GM21526 (cell line): ENCODE measurements around the gene ITLN2.
"Not testable (repeated sequence)": the region's sequence is repeated elsewhere in the genome, so short reads cannot be mapped to it uniquely, and the experiment has no call there.

ENCODE experiments used
- ATAC-seq: cut with Tn5 transposase; IDR thresholded peaks from one replicate; pipeline ENCODE4 v1.9.1; 2021; ENCODE audit warnings: moderate library complexity; ENCODE audit not compliant: unreplicated experiment, low FRiP score

Gene ITLN2

GRCh38 chr1:160956966-160957365, 2.4 kb upstream of the ITLN2 start:
- ATAC-seq, result no peak

- no peak for ATAC-seq
Measured at GRCh38 chr1:160953030-160953429, 1.6 kb downstream of the ITLN2 start.

DNA sequence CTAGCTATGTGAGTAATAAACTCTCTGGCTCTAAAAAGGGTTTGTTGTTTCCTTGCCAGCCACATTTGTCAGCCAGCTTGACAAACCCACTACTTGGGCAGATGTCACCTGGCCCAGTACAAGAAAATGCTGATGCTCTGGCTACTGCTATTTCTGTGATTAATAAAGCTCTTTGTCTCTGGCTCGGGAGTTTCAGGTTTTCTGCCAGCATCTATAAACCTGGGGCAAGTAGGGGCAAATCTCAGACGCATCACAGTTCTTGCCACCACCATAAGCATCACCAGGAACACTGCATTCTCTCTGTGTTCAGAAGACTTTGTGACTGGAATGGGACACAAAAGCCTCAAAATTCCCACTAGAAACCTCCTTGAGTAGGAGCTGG, 2.5 kb downstream of the ITLN2 start:
- no peak for ATAC-seq

GRCh38 chr1:160951443-160952128, 3.0 kb downstream of the ITLN2 start:
- ATAC-seq, result no peak

DNA sequence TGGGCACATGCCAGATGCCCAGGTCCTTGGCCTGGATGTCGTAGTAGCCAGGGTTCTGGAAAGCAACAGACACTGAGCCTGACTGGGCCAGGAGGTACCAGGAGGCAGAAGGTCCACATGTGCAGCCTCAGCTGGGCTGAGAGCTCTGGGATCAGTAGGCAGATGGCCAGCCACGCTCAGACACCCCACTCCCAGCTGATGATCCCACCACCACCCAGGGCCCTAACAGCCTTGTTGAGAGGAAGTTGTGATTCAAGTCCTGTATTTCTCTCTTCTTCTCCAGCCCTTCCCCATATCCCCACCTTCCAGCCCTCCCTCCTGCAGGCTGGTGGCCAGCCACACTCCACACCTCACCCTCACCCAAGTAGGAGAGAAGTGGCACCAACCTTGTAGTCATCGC, 4.0 kb downstream of the ITLN2 start:
- no peak for ATAC-seq

DNA sequence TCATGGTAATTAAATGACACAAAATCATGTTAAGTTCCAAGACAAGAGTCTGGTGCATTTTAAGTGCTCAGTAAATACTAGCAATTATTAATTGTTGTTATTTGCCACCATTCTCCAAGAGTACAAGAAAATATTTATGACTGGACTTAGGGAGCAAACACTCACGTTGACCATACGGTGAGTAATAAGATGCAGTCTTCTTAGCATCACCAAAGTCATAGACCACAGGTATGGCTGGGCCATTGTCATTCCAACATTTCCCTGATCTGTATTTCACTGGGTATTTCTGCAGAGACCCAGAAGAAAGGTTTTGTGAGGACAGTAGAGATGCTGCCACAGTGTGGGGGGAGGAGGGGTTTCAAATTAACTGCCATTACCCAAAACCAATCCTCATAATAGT, 4.7 kb downstream of the ITLN2 start:
- no peak for ATAC-seq

DNA sequence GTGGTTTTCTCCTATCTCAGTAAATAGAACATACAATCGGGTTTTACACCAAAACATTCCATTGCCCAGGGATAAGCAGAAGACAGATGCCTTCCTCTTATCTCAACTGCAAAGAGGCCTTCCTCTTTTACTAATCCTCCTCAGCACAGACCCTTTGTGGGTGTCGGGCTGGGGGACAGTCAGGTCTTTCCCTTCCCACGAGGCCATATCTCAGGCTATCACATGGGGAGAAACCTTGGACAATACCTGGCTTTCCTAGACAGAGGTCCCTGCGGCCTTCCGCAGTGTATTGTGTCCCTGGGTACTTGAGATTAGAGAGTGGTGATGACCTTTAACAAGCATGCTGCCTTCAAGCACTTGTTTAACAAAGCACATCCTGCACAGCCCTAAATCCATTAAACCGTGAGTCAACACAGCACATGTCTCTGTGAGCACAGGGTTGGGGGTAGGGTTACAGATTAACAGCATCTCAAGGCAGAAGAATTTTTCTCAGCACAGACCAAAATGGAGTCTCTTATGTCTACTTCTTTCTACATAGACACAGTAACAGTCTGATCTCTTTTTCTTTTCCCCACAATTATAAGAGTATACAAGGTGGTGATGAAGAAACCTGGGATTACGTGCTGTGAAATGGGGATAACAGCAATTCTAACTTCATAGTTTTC, 5.3 kb downstream of the ITLN2 start:
- ATAC-seq, result not testable (repeated sequence)

DNA sequence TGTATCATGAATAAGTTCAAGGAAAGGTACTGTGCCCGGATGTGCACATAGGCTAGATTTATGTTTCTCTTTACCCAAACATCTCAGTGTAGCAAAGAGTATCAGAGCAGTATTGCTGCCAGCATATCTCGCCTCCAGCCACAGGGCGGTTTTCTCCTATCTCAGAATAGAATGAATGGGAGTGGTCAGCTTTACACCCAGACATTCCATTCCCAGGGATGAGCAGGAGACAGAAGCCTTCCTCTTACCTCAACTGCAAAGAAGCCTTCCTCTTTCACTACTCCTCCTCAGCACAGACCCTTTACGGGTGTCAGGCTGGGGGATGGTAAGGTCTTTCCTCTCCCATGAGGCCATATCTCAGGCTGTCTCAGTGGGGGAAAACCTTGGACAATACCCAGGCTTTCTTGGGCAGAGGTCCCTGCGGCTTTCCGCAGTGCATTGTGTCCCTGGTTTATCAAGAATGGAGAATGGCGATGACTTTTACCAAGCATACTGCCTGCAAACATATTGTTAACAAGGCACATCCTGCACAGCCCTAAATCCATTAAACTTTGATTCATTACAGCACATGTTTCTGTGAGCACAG, 7.3 kb downstream of the ITLN2 start:
- ATAC-seq, result not testable (repeated sequence)

DNA sequence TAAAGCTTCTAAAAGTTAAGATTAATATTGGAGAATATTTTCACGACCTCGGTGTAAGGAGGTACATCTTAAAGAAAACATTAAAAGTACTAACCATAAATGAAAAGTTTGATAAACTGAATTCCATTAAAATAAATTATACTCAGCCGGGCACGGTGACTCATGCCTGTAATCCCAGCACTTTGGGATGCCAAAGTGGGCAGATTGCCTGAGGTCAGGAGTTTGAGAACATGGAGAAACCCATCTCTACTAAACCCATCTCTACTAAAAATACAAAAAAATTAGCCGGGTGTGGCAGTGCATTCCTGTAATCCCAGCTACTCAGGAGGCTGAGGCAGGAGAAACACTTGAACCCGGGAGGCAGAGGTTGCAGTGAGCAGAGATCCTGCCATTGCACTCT, 8.7 kb downstream of the ITLN2 start:
- ATAC-seq, result not testable (repeated sequence)

DNA sequence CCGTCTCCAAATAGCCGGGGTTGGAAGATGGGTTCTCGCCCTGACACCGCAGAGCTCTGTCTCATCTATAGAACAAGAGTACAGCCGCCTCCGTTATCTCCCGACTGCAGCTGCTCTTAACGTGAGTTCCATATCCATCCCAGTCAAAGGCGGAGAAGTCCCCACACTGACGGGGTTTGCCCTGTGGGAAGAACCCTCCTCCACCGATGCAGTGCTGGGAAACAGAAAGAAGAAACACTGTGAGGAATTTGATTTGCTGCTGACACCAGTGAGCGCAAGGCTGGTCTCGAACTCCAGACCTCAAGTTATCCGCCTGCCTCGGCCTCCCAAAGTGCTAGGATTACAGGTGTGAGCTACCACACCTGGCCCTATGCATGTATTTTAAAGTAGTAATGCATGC, 9.5 kb downstream of the ITLN2 start:
- no peak for ATAC-seq

GRCh38 chr1:160942926-160943325, 11.7 kb downstream of the ITLN2 start:
- ATAC-seq, result no peak

DNA sequence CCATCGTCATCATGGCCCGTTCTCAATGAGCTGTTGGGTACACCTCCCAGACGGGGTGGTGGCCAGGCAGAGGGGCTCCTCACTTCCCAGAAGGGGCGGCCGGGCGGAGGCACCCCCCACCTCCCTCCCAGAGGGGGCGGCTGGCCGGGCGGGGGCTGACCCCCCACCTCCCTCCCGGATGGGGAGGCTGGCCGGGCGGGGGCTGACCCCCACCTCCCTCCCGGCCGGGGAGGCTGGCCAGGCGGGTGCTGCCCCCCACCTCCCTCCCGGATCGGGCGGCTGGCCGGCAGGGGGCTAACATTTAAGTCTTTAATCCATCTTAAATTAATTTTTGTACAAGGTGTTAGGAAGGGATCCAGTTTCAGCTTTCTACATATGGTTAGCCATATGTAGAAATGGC, 17.9 kb downstream of the ITLN2 start:
- ATAC-seq, result not testable (repeated sequence)

DNA sequence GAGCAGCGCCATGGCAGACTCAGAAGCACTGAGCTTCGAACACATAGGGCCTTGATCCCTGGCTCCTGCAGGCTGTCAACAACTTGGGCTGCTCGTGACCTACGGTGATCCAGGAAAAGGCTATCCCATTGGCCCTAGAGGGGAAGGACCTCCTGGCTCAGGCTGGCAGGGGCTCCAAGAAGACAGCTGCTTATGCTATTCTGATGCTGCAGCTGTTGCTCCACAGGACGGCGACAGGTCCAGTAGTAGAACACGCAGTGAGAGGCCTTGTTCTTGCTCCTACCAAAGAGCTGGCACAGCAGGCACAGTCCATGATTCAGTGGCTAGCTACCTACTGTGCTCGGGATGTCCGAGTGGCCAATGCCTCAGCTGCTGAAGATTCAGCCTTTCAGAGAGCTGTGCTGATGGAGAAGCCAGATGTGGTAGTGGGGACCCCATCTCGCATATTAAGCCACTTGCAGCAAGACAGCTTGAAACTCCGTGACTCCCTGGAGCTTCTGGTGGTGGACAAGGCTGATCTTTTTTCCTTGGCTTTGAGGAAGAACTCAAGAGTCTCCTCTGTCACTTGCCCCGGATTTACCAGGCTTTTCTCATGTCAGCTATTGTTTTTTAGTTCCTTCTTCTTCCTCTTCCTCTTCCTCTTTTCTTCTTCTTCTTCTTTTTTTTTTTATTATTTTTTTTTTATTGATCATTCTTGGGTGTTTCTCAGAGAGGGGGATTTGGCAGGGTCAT, 18.9 kb downstream of the ITLN2 start:
- ATAC-seq, result no peak

- not testable (repeated sequence) for ATAC-seq
Measured at GRCh38 chr1:160933305-160933704, 21.3 kb downstream of the ITLN2 start.

GRCh38 chr1:160925652-160926244, 28.9 kb downstream of the ITLN2 start:
- ATAC-seq, result no peak

- no peak for ATAC-seq
Measured at GRCh38 chr1:160924791-160925651, 29.6 kb downstream of the ITLN2 start.

DNA sequence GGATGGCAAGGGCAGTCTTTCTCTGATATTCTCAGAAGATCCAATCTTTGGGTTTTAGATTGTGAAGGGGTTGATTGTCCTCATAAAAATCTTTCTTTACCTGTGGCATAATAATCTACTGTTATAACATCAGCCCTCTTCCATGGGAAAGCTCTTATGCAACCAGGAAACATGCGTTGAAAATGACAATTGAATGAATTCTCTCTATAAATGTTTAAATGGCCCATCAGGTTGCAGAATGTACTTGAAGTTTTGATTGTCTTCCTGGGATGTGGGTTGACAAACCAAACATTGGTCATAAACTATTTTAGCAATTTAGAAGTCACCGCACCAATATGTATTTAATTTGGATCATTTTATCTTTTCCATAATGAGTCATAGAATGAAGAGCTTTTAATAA, 37.9 kb downstream of the ITLN2 start:
- ATAC-seq, result no peak

- not testable (repeated sequence) for ATAC-seq
Measured at GRCh38 chr1:160913229-160913628, 41.4 kb downstream of the ITLN2 start.

- no peak for ATAC-seq
Measured at GRCh38 chr1:160911925-160912324, 42.7 kb downstream of the ITLN2 start.

- ATAC-seq, result no peak
Measured at GRCh38 chr1:160911441-160911840, 43.2 kb downstream of the ITLN2 start.
